Mammary epithelial cell (primary cell): ENCODE data around the gene FGF22.

ENCODE experiments used
- CTCF ChIP-seq, 2 donors: IDR thresholded peaks in 1 of 2; conservative IDR thresholded peaks in 1 of 2; 2 replicates each; pipeline ENCODE4 v1.5.1; 2011 to 2012; ENCODE audit warnings: inconsistent platforms in 2 of 2, low read length in 2 of 2, mild to moderate bottlenecking in 2 of 2, control low read depth in 1 of 2, low read depth in 1 of 2; ENCODE audit not compliant: insufficient read depth in 1 of 2; ENCODE audit errors: extremely low read depth in 1 of 2
- EZH2 ChIP-seq: IDR thresholded peaks from 2 replicates; pipeline ENCODE4 v1.6.1; 2012; ENCODE audit warnings: low read length, inconsistent platforms, borderline replicate concordance

DNA sequence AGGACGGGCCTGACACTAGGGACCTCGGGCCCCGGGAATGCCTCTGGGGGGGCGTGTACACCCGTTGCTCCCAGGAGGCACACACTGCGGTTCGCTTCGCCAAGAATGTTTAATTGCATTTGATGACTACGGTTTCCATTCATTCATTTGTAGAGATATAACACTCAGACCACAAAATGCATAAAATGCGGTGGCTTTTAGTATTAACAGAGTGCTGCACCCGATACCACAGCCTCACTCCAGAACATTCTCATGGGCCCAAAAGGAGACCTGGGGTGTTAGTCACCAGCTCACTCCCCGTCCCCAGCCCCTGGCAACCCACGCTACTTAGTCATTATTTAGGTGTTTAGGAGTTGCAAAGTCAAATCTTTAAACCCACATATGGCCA, 28.2 kb upstream of the FGF22 start:
- TF ChIP-seq CTCF (conservative IDR thresholded peaks at IDR 0.05 in 1 of 2, IDR thresholded peaks at IDR 0.05 in 1 of 2; ENCODE audit: extremely low read depth in 1 of 2, insufficient read depth in 1 of 2, low read depth in 1 of 2, low read length in 2 of 2) (no peak), EZH2 (no peak)
